ENCODE measurements around the gene COL18A1. TPM values are rescaled to one million over a fixed set of nuclear protein-coding genes. Genes with fewer than 3 reads are reported as not detected.

Gene COL18A1
- total RNA-seq, 1 experiment from 2014 or later = 0.11 TPM

DNA sequence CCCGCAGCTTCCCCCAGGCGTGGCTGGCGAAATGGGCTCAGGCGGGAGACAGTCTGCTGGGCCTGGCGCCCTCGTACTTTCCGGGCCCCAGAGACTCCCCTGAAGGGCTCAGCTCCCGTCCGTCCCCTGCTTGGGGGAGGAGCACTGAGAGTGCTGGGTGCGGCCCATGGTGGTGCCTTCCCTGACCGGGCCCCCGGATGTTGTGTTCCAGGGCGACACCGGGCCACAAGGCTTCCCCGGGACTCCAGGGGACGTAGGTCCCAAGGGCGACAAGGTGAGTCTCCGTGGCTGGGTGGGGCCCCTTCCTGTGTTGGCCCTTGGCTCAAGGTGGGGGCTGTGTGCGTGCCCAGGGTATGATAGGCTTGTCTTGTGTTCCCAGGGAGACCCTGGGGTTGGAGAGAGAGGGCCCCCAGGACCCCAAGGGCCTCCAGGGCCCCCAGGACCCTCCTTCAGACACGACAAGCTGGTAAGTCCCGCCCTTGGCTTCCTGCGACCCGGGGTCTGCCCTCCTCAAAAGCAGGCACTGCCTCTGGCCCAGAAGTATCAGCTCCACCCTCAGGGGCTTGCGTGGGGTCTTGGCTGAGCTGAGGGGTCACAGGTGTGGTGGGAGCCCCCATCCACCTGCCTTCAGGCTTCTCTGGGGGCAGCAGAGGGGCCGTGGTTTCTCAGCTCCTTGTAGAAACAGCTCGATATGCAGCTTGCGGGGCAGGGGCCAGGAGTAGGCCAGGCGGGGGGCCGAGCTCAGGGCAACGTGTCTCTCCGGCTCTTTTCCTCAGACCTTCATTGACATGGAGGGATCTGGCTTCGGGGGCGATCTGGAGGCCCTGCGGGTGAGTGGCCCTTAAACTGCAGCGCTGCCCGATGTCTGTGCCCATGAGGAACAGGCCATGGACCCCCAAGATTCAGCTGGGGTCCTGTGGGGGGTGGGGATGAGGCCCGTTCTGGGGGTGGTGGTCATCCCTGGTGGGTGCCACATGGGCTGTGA lies 75.0 kb downstream of the COL18A1 start:
- Histone ChIP-seq H3K4me3 (ENCODE audit: low read length) (no peak overlapping the region), H3K9ac (ENCODE audit: low read length) (no peak overlapping the region), H3K79me2 (ENCODE audit: low read length) (no peaks in the 10 kb centered on the region), H3K4me1 (ENCODE audit: low read length) (no peaks in the 10 kb centered on the region), H3K27ac (ENCODE audit: low read length) (no peak overlapping the region), H3K9me3 (ENCODE audit: low read length) (no peaks in the 10 kb centered on the region), H4K20me1 (ENCODE audit: insufficient read depth, low read depth, low read length) (no peaks in the 10 kb centered on the region), H3K27me3 (ENCODE audit: low read length) (no peaks in the 10 kb centered on the region), H3K9me2 (replicated peaks; ENCODE audit: insufficient read depth, low read length) (no peaks in the 10 kb centered on the region), H2AFZ (ENCODE audit: low read length) (no peak overlapping the region), H3K36me3 (ENCODE audit: insufficient read depth, low read length) (no peaks in the 10 kb centered on the region), H3K4me2 (ENCODE audit: low read depth, low read length, poor library complexity, severe bottlenecking) (no peak overlapping the region)
- DNase-seq = no peak

DNA sequence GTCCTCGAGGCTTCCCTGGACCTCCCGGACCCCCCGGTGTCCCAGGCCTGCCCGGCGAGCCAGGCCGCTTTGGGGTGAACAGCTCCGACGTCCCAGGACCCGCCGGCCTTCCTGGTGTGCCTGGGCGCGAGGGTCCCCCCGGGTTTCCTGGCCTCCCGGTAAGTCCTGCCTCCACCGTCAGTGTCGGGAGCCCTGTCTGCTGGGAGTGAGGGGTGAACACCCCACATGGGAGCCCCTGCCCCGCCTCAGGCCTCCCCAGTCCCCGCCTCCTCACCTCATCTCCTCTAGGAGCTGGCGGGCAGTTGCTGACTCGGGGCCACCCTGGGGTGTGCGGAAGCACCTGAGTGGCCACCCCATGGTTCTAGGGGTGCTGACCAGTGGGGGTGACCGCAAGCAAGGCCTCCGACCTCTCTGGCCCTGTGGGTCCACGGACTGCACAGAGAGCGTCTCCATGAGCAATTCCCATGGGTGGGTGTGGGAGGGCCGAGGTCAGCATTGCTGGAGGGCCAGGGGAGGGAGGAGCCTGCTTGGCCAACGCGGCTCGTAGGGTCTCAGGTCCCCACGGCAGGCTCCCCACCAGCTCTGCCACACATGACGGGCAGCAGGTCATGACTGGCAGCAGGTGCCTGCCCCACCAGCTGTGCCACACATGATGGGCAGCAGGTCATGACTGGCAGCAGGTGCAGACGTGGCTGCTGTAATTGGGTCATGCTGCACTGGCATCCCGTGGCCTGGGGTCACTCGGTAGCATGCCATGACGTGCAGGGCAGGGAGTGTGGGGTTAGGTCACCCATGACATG lies 75.9 kb downstream of the COL18A1 start:
- H2AFZ ChIP-seq (ENCODE audit: low read length) = no peak overlapping the region
- H3K4me2 ChIP-seq (ENCODE audit: low read depth, low read length, poor library complexity, severe bottlenecking) = no peak overlapping the region
- no peaks in the 10 kb centered on the region for H4K20me1 ChIP-seq (ENCODE audit: insufficient read depth, low read depth, low read length)
- no peak for DNase-seq
- H3K79me2 ChIP-seq (ENCODE audit: low read length) = no peaks in the 10 kb centered on the region
- no peaks in the 10 kb centered on the region for H3K9me3 ChIP-seq (ENCODE audit: low read length)
- H3K4me1 ChIP-seq (ENCODE audit: low read length) = no peaks in the 10 kb centered on the region
- no peaks in the 10 kb centered on the region for H3K9me2 ChIP-seq (replicated peaks; ENCODE audit: insufficient read depth, low read length)
- H3K4me3 ChIP-seq (ENCODE audit: low read length) = no peak overlapping the region
- no peak overlapping the region for H3K9ac ChIP-seq (ENCODE audit: low read length)
- no peak overlapping the region for H3K27ac ChIP-seq (ENCODE audit: low read length)
- H3K36me3 ChIP-seq (ENCODE audit: insufficient read depth, low read length) = no peaks in the 10 kb centered on the region
- no peaks in the 10 kb centered on the region for H3K27me3 ChIP-seq (ENCODE audit: low read length)

DNA sequence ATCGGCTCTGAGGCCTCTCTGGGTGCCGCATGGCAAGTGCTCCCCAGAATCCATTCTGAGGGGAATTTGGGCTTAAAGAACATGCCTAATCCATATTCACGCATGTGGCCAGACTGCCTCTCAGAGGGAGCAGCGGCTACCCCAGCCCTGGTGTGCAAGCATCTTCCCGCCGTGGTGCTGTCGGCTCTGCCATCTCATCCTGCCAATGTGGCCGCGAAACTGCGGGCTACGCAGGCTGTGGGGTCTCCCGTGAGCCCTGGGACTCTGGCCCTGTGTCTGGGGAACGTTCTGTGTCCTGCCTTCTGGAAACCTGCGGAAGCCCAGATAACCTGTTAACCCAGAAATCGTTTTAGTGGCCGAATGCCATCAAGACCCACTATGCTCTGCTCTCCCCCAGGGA lies 76.6 kb downstream of the COL18A1 start:
- H3K4me3 ChIP-seq (ENCODE audit: low read length) = no peak overlapping the region
- DNase-seq = no peak
- no peaks in the 10 kb centered on the region for H3K9me3 ChIP-seq (ENCODE audit: low read length)
- no peak overlapping the region for H3K9ac ChIP-seq (ENCODE audit: low read length)
- no peak overlapping the region for H2AFZ ChIP-seq (ENCODE audit: low read length)
- H3K4me2 ChIP-seq (ENCODE audit: low read depth, low read length, poor library complexity, severe bottlenecking) = no peak overlapping the region
- H4K20me1 ChIP-seq (ENCODE audit: insufficient read depth, low read depth, low read length) = no peaks in the 10 kb centered on the region
- H3K79me2 ChIP-seq (ENCODE audit: low read length) = no peaks in the 10 kb centered on the region
- no peaks in the 10 kb centered on the region for H3K9me2 ChIP-seq (replicated peaks; ENCODE audit: insufficient read depth, low read length)
- no peaks in the 10 kb centered on the region for H3K4me1 ChIP-seq (ENCODE audit: low read length)
- H3K36me3 ChIP-seq (ENCODE audit: insufficient read depth, low read length) = no peaks in the 10 kb centered on the region
- H3K27ac ChIP-seq (ENCODE audit: low read length) = no peak overlapping the region
- no peaks in the 10 kb centered on the region for H3K27me3 ChIP-seq (ENCODE audit: low read length)

DNA sequence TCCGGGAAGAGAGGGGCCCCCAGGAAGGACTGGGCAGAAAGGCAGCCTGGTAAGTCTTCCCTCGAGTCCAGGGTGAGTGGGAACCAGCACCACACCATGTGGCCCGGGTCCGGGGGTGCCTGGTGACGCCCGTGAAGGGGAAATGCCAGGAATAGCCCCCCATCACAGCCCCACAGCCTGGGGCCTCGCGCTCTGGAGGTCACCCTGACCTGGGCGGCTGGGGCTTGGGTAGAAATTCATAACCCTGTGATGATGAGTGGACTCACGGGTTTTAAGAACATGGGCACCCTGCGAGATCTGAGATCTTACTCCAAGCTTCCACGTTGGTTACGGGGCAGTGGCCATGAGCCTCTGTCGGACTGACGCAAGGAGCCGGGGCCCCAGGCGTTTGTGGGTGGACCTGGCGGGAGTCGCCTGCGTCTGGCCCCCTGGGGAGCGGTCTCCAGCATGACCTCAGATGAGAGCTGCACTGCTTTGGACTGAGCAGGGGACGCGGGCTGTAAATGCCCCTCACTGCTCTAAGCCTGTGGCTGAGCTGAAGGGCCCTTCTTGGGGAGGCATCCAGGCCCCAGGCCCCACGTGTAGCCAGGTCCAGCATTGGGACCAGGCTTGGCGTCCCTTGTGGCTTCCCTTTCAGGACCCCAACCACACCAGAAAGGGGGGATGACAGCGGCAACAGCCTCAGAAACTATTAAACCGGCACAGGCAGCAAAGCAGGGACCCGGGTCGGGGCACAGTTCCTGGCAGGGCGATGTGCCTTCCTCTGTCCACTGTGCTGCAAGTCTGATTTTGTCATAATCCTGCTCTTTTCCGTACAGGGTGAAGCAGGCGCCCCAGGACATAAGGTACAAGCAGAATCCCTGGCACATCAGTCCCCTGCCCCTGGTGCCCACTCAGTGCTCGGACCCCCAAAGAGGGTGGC lies 77.3 kb downstream of the COL18A1 start:
- Histone ChIP-seq H3K36me3 (ENCODE audit: insufficient read depth, low read length) (no peaks in the 10 kb centered on the region), H3K27ac (ENCODE audit: low read length) (no peak overlapping the region), H3K9ac (ENCODE audit: low read length) (no peak overlapping the region), H4K20me1 (ENCODE audit: insufficient read depth, low read depth, low read length) (no peaks in the 10 kb centered on the region), H3K4me2 (ENCODE audit: low read depth, low read length, poor library complexity, severe bottlenecking) (no peak overlapping the region), H3K4me3 (ENCODE audit: low read length) (no peak overlapping the region), H2AFZ (ENCODE audit: low read length) (no peak overlapping the region), H3K79me2 (ENCODE audit: low read length) (no peaks in the 10 kb centered on the region), H3K4me1 (ENCODE audit: low read length) (no peaks in the 10 kb centered on the region), H3K9me3 (ENCODE audit: low read length) (no peaks in the 10 kb centered on the region), H3K27me3 (ENCODE audit: low read length) (no peaks in the 10 kb centered on the region), H3K9me2 (replicated peaks; ENCODE audit: insufficient read depth, low read length) (no peaks in the 10 kb centered on the region)
- no peak for DNase-seq

DNA sequence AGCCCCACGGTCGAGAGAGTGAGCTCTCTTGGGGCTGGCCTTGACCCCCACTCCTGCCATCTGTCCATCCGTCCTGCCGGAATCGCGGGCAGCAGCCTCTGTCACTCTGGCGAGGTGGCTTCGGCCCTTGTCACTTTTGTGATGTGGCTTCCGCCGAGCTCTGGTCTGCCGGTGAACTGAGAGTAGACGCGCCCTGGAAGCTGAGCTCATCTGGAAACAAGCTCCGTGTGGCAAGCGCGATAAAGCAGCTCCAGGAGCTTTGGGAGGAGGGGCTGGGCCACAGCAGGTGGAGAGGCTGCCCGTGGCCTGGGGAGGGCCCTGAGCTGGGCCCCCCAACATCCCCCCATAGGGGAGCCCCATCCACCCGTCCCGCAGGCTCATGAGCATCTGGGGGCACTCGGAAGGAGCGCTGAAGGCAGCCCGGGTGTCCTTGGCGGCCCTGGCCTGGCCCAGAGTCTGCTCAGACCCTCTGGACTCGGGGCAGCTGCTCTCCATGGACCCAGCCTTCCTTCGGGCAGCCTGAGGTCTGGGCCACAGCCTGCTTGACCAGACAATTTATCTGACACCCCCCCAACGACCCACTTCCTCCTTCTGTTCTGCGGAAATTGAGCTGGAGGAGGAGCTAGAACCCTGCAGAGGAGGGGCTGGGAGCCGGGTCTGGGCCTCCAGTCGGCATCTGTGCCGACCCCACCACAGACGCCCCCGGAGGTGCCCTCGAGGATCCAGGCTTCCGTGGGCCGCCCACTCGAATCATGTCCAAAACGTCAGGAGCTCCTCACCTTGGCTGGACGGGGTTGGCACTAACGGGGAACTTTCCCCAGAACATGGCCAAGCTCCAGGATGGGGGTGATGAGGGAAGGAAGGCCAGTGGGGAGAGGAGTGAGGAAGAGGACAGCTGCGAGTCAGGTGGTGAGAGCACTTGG lies 78.2 kb downstream of the COL18A1 start:
- Histone ChIP-seq H4K20me1 (ENCODE audit: insufficient read depth, low read depth, low read length) (no peaks in the 10 kb centered on the region), H2AFZ (ENCODE audit: low read length) (no peak overlapping the region), H3K36me3 (ENCODE audit: insufficient read depth, low read length) (no peaks in the 10 kb centered on the region), H3K4me1 (ENCODE audit: low read length) (no peaks in the 10 kb centered on the region), H3K27me3 (ENCODE audit: low read length) (no peaks in the 10 kb centered on the region), H3K4me3 (ENCODE audit: low read length) (no peak overlapping the region), H3K79me2 (ENCODE audit: low read length) (no peaks in the 10 kb centered on the region), H3K9me2 (replicated peaks; ENCODE audit: insufficient read depth, low read length) (no peaks in the 10 kb centered on the region), H3K4me2 (ENCODE audit: low read depth, low read length, poor library complexity, severe bottlenecking) (no peak overlapping the region), H3K9ac (ENCODE audit: low read length) (no peak overlapping the region), H3K27ac (ENCODE audit: low read length) (no peak overlapping the region), H3K9me3 (ENCODE audit: low read length) (no peaks in the 10 kb centered on the region)
- no peak for DNase-seq

DNA sequence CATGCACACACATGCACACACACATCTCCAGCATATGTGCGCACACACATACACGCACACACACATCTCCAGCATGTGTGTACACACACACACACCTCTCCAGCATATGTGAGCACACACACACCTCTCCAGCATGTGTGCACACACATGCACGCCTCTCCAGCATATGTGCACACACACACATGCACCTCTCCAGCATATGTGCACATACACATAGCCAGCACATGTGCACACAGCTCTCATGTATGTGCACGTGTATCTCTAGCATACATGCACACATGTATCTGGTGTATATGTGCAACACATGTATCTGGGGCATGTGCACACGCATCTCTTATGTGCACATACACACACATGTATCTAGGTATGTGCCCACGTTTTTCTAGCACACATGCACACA lies 79.4 kb downstream of the COL18A1 start:
- Histone ChIP-seq H3K79me2 (ENCODE audit: low read length) (no peaks in the 10 kb centered on the region), H3K27ac (ENCODE audit: low read length) (no peak overlapping the region), H3K9ac (ENCODE audit: low read length) (no peak overlapping the region), H3K9me2 (replicated peaks; ENCODE audit: insufficient read depth, low read length) (no peaks in the 10 kb centered on the region), H3K4me1 (ENCODE audit: low read length) (no peaks in the 10 kb centered on the region), H3K4me2 (ENCODE audit: low read depth, low read length, poor library complexity, severe bottlenecking) (no peak overlapping the region), H3K36me3 (ENCODE audit: insufficient read depth, low read length) (no peaks in the 10 kb centered on the region), H2AFZ (ENCODE audit: low read length) (no peak overlapping the region), H4K20me1 (ENCODE audit: insufficient read depth, low read depth, low read length) (no peaks in the 10 kb centered on the region), H3K27me3 (ENCODE audit: low read length) (no peaks in the 10 kb centered on the region), H3K4me3 (ENCODE audit: low read length) (no peak overlapping the region), H3K9me3 (ENCODE audit: low read length) (no peaks in the 10 kb centered on the region)
- DNase-seq = no peak

DNA sequence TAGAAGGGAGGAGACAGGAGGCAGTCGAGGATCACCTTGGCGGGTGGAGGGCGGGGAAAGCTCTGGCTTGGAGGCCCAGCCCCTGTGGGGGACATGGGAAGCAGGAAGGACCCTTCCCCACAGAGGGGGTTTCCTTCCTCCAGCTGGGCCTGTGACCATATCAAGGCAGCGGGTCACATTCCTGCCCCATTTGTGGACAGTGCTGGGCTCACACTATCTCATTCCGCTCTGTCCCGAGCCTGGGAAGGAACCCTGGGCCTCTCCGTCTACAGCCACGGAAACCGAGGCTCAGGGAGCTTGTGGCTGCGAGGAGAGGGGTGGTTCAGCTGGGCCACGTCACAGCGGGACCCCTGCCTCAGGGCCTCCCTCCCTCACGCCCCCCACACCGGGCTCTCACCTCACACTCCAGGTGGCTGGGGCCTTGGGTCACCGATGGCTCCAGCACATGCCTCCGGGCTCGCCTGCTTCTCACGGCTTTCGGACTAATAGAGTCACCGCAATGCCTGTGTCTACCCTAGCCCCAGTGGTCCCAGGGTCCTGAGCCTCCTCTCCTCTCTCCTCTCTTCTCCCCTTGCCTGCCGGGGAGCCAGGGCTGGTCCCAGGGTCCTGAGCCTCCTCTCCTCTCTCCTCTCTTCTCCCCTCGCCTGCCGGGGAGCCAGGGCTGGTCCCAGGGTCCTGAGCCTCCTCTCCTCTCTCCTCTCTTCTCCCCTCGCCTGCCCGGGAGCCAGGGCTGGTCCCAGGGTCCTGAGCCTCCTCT lies 80.9 kb downstream of the COL18A1 start:
- no peaks in the 10 kb centered on the region for H4K20me1 ChIP-seq (ENCODE audit: insufficient read depth, low read depth, low read length)
- H3K27ac ChIP-seq (ENCODE audit: low read length) = no peak overlapping the region
- no peak for DNase-seq
- no peaks in the 10 kb centered on the region for H3K27me3 ChIP-seq (ENCODE audit: low read length)
- H3K4me2 ChIP-seq (ENCODE audit: low read depth, low read length, poor library complexity, severe bottlenecking) = no peak overlapping the region
- H3K9me3 ChIP-seq (ENCODE audit: low read length) = no peaks in the 10 kb centered on the region
- no peak overlapping the region for H2AFZ ChIP-seq (ENCODE audit: low read length)
- no peak overlapping the region for H3K4me3 ChIP-seq (ENCODE audit: low read length)
- H3K79me2 ChIP-seq (ENCODE audit: low read length) = no peaks in the 10 kb centered on the region
- no peak overlapping the region for H3K9ac ChIP-seq (ENCODE audit: low read length)
- H3K4me1 ChIP-seq (ENCODE audit: low read length) = no peaks in the 10 kb centered on the region
- no peaks in the 10 kb centered on the region for H3K36me3 ChIP-seq (ENCODE audit: insufficient read depth, low read length)
- no peaks in the 10 kb centered on the region for H3K9me2 ChIP-seq (replicated peaks; ENCODE audit: insufficient read depth, low read length)
